ENCODE data around the gene NPFFR1.

GRCh38 chr10:70284542-70285475 lies 1.0 kb upstream of the NPFFR1 start:
- no peak for TF ChIP-seq CTCF (IDR thresholded peaks at IDR 0.05; ENCODE audit: poor library complexity)
- peak; percentile 4 for TF ChIP-seq EZH2phosphoT487 (IDR thresholded peaks at IDR 0.05; ENCODE audit: low read depth, severe bottlenecking, unreplicated experiment)
